Panc1 (cell line): ENCODE measurements around the gene MPO. TPM values are rescaled to one million over a fixed set of nuclear protein-coding genes. Genes with fewer than 3 reads are reported as not detected.
A peak's percentile ranks its signal among the peaks of the same experiment; 100 is the strongest.

Source experiments
- ATAC-seq: fragments of 200-7000 bp; cut with Tn5 transposase; 2 replicates; pipeline ENCODE4 v1.9.1; 2020; ENCODE audit warnings: mild to moderate bottlenecking, moderate library complexity
- BruUV-seq: library from RNA; stranded (reverse); fragments of 400-500 nt; replicated peaks from 2 replicates; lab custom pipeline; 2021; lab: Mats Ljungman, UMichigan
- CTCF ChIA-PET: fragments of 300-600 bp; sonication (Branson Sonifier 250); formaldehyde crosslinking; loops from one replicate; lab custom pipeline; 2022; ENCODE audit warnings: antibody characterized with exemption; lab: Charles Lee
- POLR2A ChIA-PET: fragments of 300-600 bp; sonication (Branson Sonifier 250); formaldehyde crosslinking; loops from one replicate; lab custom pipeline; 2022; ENCODE audit warnings: antibody characterized with exemption; lab: Charles Lee
- DNase-seq: peaks from one replicate; pipeline ENCODE4 v3.0.0-alpha.2; 2010; ENCODE audit warnings: low read depth, low spot score
- H3K27ac ChIP-seq: 2 replicates; pipeline ENCODE4 v1.5.1; 2011; ENCODE audit warnings: mild to moderate bottlenecking, low read length, inconsistent platforms
- H3K27me3 ChIP-seq: fragments of 200-500 bp; sonication (Bioruptor generic); 2 replicates; pipeline ENCODE4 v1.6.0; 2014; ENCODE audit warnings: low read length, inconsistent platforms; ENCODE audit not compliant: control insufficient read depth, insufficient read depth
- H3K36me3 ChIP-seq: fragments of 200-500 bp; sonication (Bioruptor generic); 2 replicates; pipeline ENCODE4 v1.5.1; 2014; ENCODE audit warnings: inconsistent platforms, mild to moderate bottlenecking, low read length, moderate library complexity; ENCODE audit not compliant: control insufficient read depth, insufficient read depth
- H3K4me1 ChIP-seq: 2 replicates; pipeline ENCODE4 v1.5.1; 2011; ENCODE audit warnings: inconsistent platforms, mild to moderate bottlenecking, low read length, moderate library complexity; ENCODE audit not compliant: control insufficient read depth, insufficient read depth
- H3K4me3 ChIP-seq, 2 experiments: 2 replicates each; pipeline ENCODE4 v1.5.1; 2011 to 2012; ENCODE audit warnings: low read depth in 2 of 2, low read length in 2 of 2, mild to moderate bottlenecking in 2 of 2, inconsistent platforms in 1 of 2, moderate library complexity in 1 of 2
- H3K9me3 ChIP-seq: fragments of 200-500 bp; sonication (Bioruptor generic); 2 replicates; pipeline ENCODE4 v1.5.1; 2014; ENCODE audit warnings: low read depth, mild to moderate bottlenecking, inconsistent platforms, low read length, moderate library complexity; ENCODE audit not compliant: control insufficient read depth, insufficient read depth
- POLR2AphosphoS5 ChIP-seq: IDR thresholded peaks from 2 replicates; pipeline ENCODE4 v1.6.1; 2012; ENCODE audit warnings: mild to moderate bottlenecking, low read depth, low read length, moderate library complexity
- SIN3A ChIP-seq: IDR thresholded peaks from 2 replicates; pipeline ENCODE4 v1.6.1; 2012; ENCODE audit warnings: low read depth, mild to moderate bottlenecking, low read length, moderate library complexity, borderline replicate concordance; ENCODE audit not compliant: insufficient read depth
- TCF7L2 ChIP-seq: IDR thresholded peaks from 2 replicates; pipeline ENCODE4 v1.6.1; 2011; ENCODE audit warnings: mild to moderate bottlenecking, low read depth, low read length, inconsistent platforms
- in situ Hi-C: cut with HindIII; loops from 2 replicates; pipeline ENCODE4 v1.10.0; 2016; ENCODE audit warnings: low sequenced_read_pairs, low pct_unique_long_range_greater_than_20kb
- intact Hi-C: fragments of 100-400 bp; cut with micrococcal nuclease; formaldehyde crosslinking; loops from one replicate; pipeline ENCODE4 v1.10.0; 2022; ENCODE audit not compliant: unreplicated experiment
- total RNA-seq: library from RNA; stranded (reverse); gene quantifications from one replicate; pipeline ENCODE4 v1.2.1, GENCODE V29; 2021; ENCODE audit not compliant: unreplicated experiment
- TF ChIP-seq, protein P1 (sequence below), 2 experiments: IDR thresholded peaks; 2 replicates each; pipeline ENCODE4 v1.6.1; 2011 to 2012; ENCODE audit warnings: low read depth in 2 of 2, control low read depth in 1 of 2, low read length in 1 of 2, mild to moderate bottlenecking in 1 of 2, moderate library complexity in 1 of 2; ENCODE audit not compliant: insufficient read depth in 1 of 2
- TF ChIP-seq, protein P2 (sequence below): fragments of 450-650 bp; IDR thresholded peaks from 2 replicates; pipeline ENCODE4 v1.5.1; 2017; ENCODE audit warnings: mild to moderate bottlenecking

MPO gene
- total RNA-seq, 1 experiment from 2014 or later, result not detected

DNA sequence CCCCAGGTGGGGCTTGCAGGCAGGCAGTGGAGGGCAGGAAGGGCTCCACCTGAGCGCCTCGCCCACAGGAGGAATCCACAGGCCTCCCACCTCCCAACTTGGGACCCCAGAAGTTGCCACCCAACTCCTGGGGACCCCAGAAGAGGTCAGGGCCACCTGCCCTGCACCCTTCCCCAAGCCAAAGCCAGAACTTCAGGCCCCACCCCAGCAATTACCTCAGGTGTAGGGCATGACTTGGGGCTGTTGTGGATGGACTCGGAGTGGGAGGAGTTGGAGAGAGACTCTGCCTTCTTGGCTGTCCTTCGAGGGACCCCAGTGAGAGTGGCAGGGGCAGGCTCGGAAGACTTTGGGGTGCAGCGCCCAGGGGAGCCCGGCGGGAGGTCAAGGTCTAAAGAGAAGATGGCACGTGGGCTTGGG lies 37.3 kb upstream of the MPO start:
- no peak for ATAC-seq
- in situ Hi-C loops (no loop called here), intact Hi-C loops (no loop called here)
- Histone ChIP-seq H3K4me3 (no peak overlapping the region), H3K27ac (no peak overlapping the region), H3K9me3 (no peaks in the 10 kb centered on the region), H3K27me3 (no peaks in the 10 kb centered on the region), H3K36me3 (no peaks in the 10 kb centered on the region), H3K4me1 (no peaks in the 10 kb centered on the region)
- ChIA-PET CTCF (interaction anchor here (0.6 to 2.2 kb wide), 7 partner anchors 18 to 196 kb away, joined by 3 to 19 read pairs (median 4); partner anchors contain the start of genes RNF43 and SUPT4H1), POLR2A (no interaction called here)
- no peak for DNase-seq
- TF ChIP-seq, protein P1, sequence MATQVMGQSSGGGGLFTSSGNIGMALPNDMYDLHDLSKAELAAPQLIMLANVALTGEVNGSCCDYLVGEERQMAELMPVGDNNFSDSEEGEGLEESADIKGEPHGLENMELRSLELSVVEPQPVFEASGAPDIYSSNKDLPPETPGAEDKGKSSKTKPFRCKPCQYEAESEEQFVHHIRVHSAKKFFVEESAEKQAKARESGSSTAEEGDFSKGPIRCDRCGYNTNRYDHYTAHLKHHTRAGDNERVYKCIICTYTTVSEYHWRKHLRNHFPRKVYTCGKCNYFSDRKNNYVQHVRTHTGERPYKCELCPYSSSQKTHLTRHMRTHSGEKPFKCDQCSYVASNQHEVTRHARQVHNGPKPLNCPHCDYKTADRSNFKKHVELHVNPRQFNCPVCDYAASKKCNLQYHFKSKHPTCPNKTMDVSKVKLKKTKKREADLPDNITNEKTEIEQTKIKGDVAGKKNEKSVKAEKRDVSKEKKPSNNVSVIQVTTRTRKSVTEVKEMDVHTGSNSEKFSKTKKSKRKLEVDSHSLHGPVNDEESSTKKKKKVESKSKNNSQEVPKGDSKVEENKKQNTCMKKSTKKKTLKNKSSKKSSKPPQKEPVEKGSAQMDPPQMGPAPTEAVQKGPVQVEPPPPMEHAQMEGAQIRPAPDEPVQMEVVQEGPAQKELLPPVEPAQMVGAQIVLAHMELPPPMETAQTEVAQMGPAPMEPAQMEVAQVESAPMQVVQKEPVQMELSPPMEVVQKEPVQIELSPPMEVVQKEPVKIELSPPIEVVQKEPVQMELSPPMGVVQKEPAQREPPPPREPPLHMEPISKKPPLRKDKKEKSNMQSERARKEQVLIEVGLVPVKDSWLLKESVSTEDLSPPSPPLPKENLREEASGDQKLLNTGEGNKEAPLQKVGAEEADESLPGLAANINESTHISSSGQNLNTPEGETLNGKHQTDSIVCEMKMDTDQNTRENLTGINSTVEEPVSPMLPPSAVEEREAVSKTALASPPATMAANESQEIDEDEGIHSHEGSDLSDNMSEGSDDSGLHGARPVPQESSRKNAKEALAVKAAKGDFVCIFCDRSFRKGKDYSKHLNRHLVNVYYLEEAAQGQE (IDR thresholded peaks at IDR 0.05; ENCODE audit: insufficient read depth in 1 of 2, low read depth in 2 of 2, low read length in 1 of 2), result no peak
- BruUV-seq, result no TSS peak

DNA sequence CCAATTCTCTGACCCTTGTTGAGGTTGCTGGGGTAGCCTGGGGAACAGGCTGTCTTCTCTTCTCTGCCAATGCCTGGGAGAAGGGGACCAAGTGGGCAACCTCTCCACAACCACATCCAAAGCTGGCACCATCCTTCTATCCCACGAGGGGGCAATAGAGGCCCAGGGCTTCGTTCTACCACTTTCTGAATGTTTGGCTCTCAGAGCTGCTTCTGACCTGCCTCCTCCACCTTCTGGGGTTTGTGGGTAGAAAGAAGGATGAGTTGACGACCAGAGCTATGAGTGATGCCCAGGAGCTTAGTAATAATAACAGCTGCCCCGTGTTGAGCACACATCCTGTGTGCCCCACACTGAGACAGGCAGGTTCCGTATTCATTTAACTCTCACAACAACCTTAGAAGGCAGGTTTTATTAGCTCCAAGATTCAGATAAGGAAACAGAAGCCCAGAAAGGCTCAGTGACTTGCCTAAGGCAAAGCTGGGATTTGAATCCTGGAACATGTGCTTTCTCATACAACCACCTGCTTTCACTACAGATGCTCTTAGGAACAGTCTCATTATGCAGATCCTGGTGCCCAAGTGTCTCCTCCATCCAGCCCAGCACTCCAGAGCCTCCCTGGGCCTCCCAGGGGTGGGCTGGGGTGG lies 36.8 kb upstream of the MPO start:
- ChIA-PET POLR2A (no interaction called here), CTCF (interaction anchor here (0.5 to 2.2 kb wide), 12 partner anchors 10 to 197 kb away, joined by 3 to 19 read pairs (median 3); partner anchors contain the start of genes RNF43 and SUPT4H1)
- DNase-seq, result peak; percentile 45
- H3K9me3 ChIP-seq, result no peaks in the 10 kb centered on the region
- H3K27ac ChIP-seq, result no peak overlapping the region
- H3K27me3 ChIP-seq, result no peaks in the 10 kb centered on the region
- intact Hi-C loops (loop anchor here (1.0 kb wide), 1 partner anchor 130 kb away; no protein-coding TSS in a partner anchor), in situ Hi-C loops (no loop called here)
- no peaks in the 10 kb centered on the region for H3K4me1 ChIP-seq
- H3K4me3 ChIP-seq, result no peak overlapping the region
- no peaks in the 10 kb centered on the region for H3K36me3 ChIP-seq
- peak; percentile 93 for ATAC-seq
- TF ChIP-seq, protein P2, sequence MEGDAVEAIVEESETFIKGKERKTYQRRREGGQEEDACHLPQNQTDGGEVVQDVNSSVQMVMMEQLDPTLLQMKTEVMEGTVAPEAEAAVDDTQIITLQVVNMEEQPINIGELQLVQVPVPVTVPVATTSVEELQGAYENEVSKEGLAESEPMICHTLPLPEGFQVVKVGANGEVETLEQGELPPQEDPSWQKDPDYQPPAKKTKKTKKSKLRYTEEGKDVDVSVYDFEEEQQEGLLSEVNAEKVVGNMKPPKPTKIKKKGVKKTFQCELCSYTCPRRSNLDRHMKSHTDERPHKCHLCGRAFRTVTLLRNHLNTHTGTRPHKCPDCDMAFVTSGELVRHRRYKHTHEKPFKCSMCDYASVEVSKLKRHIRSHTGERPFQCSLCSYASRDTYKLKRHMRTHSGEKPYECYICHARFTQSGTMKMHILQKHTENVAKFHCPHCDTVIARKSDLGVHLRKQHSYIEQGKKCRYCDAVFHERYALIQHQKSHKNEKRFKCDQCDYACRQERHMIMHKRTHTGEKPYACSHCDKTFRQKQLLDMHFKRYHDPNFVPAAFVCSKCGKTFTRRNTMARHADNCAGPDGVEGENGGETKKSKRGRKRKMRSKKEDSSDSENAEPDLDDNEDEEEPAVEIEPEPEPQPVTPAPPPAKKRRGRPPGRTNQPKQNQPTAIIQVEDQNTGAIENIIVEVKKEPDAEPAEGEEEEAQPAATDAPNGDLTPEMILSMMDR, result peak; percentile 86
- no peak for TF ChIP-seq TCF7L2
- no TSS peak for BruUV-seq

DNA sequence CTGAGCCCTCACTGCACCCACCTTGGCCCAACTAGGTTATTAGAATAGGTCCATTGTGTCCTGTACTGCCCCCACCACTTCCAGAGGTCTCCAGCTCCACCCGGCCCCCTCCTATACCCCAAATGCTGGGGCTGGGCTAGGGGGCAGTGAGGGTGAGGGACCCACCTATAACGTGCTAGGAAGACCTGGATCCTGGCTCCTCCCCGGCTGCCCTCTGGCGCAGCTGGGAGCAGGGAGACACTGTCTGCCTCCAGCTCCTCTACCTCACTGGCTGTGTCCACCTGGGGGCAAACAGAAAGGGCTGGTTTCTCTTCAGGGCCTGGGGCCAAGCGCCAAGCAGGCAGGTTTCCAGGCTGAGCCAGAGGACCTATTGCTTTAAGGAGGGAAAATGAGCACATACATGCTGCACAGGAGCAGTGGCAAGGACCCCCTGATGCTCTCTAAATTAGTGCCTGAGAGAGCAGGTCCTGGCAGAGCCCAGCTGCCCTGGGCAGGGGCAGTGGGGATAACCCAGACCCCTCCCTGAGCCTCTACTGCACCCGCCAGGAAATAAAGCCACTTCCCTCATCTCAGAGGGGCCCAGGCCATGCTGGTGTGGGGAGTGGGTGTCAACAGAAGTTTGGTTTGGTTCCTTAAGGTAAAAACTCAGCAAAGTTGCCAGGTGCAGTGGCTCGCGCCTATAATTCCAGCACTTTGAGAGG lies 35.7 kb upstream of the MPO start:
- no peak overlapping the region for H3K4me3 ChIP-seq
- ChIA-PET POLR2A (interaction anchor here (0.6 kb wide), 1 partner anchor 234 kb away, joined by 3 read pairs; no protein-coding TSS in a partner anchor), CTCF (interaction anchor here (0.9 to 2.2 kb wide), 7 partner anchors 24 to 146 kb away, joined by 3 to 19 read pairs (median 4); partner anchors contain the start of genes RNF43 and SUPT4H1)
- TF ChIP-seq SIN3A (no peak), TCF7L2 (no peak), POLR2AphosphoS5 (no peak)
- TF ChIP-seq, protein P2, result no peak
- TF ChIP-seq, protein P1 (IDR thresholded peaks at IDR 0.05; ENCODE audit: insufficient read depth in 1 of 2, low read depth in 2 of 2, low read length in 1 of 2), result no peak
- intact Hi-C loops, result no loop called here
- H3K4me1 ChIP-seq, result no peaks in the 10 kb centered on the region
- no peaks in the 10 kb centered on the region for H3K27me3 ChIP-seq
- BruUV-seq, result no TSS peak
- ATAC-seq (no peak), DNase-seq (no peak)
- H3K36me3 ChIP-seq, result no peaks in the 10 kb centered on the region
- no peaks in the 10 kb centered on the region for H3K9me3 ChIP-seq
- in situ Hi-C loops, result no loop called here
- no peak overlapping the region for H3K27ac ChIP-seq
